ENCODE measurements around the gene TCOF1. TPM values are rescaled to one million over a fixed set of nuclear protein-coding genes. Genes with fewer than 3 reads are reported as not detected.

The TCOF1 gene
- total and polyA plus RNA-seq, 2 of the 8 experiments (the other 6 are each of a cell fraction or from before 2014, with no cell fraction given): 35.9 to 170 TPM

DNA sequence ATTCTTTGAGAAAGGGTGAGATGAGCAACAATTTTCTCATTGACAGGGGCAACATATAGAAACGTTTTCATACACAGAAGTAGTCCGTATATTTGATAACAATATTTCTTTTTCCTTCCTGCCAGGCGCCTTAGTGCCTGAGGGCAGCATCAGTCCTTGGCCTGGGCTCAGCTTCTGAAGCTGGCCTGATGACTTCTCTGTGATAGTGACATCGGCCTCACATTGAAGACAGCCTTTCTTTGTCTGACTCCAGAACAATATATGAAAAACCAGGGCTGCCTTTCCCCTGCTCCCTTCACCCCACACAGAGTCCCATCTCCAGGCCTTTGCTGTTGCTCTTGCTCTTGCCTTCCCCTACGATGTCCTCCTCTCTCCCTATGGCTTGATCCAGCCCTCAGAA is 24.1 kb upstream of the TCOF1 start:
- ChIA-PET CTCF (ENCODE audit: partially characterized antibody) (interaction anchor here (0.5 to 15.6 kb wide), 4 partner anchors 9 to 203 kb away, joined by 3 to 126 read pairs (median 5); no protein-coding TSS in a partner anchor), POLR2A (ENCODE audit: partially characterized antibody) (no interaction called here)
- H2BK20ac ChIP-seq (ENCODE audit: low read length): no peak overlapping the region
- no peaks in the 10 kb centered on the region for H3K36me3 ChIP-seq (ENCODE audit: control insufficient read depth in 2 of 4, insufficient read depth in 4 of 4, low read length in 3 of 4)
- no peak overlapping the region for H3K23ac ChIP-seq (ENCODE audit: insufficient read length)
- no peaks in the 10 kb centered on the region for H3K23me2 ChIP-seq (ENCODE audit: low read depth, low read length)
- no peak overlapping the region for H2BK5ac ChIP-seq (ENCODE audit: low read depth, low read length)
- no peak overlapping the region for H3K4me2 ChIP-seq (ENCODE audit: insufficient read depth in 1 of 2, low read depth in 2 of 2, low read length in 2 of 2)
- H4K20me1 ChIP-seq (replicated peaks in 1 of 2; ENCODE audit: control insufficient read depth in 1 of 2, insufficient read depth in 2 of 2, low read length in 2 of 2): no peaks in the 10 kb centered on the region
- no peaks in the 10 kb centered on the region for H3K27me3 ChIP-seq (replicated peaks in 1 of 4; ENCODE audit: control insufficient read depth in 3 of 4, extremely low read depth in 1 of 4, insufficient read depth in 3 of 4, low read length in 3 of 4)
- no peaks in the 10 kb centered on the region for H3K79me1 ChIP-seq (ENCODE audit: low read depth, low read length)
- peaks cover 0 to 2% (median 0%) of the 10 kb centered on the region in 4 experiments; a peak in 1 of 7 replicates for H3K4me1 ChIP-seq (replicated peaks in 1 of 4; ENCODE audit: control insufficient read depth in 3 of 4, insufficient read depth in 4 of 4, low read length in 3 of 4)
- no peak overlapping the region for H3K14ac ChIP-seq (ENCODE audit: insufficient read length)
- DNase-seq (ENCODE audit: low read depth in 1 of 2, low spot score in 2 of 2) (no peak), FAIRE-seq (no peak)
- no peak overlapping the region for H2BK120ac ChIP-seq (replicated peaks; ENCODE audit: low read depth, low read length)
- no peak overlapping the region for H2AFZ ChIP-seq (ENCODE audit: low read length)
- H3K4me3 ChIP-seq (ENCODE audit: extremely low read depth in 1 of 4, insufficient read depth in 2 of 4, low read depth in 3 of 4, low read length in 4 of 4): no peak overlapping the region
- no peak overlapping the region for H3K18ac ChIP-seq (ENCODE audit: extremely low read depth, low read length)
- no peak overlapping the region for H2BK12ac ChIP-seq (ENCODE audit: low read depth, low read length)
- H2BK15ac ChIP-seq (ENCODE audit: low read length): no peak overlapping the region
- WGBS, 2 experiments (ENCODE audit: extremely low coverage in 1 of 2, insufficient coverage in 1 of 2, insufficient read length in 1 of 2, insufficient replicate concordance in 2 of 2, low coverage in 1 of 2, low lambda C conversion rate in 2 of 2, missing lambda C conversion rate in 1 of 2): 82% methylated on average over 5 of the region's 5 CpGs; no CpG with 5 or more reads in 1 of the 2 experiments
- H3K56ac ChIP-seq (replicated peaks; ENCODE audit: insufficient read length, low read depth, low read length): no peak overlapping the region
- H4K8ac ChIP-seq (ENCODE audit: extremely low read depth, insufficient read depth, low read length): no peak overlapping the region; the same call in 1 of the 2 replicates
- H2AK5ac ChIP-seq (ENCODE audit: low read depth, low read length): no peak overlapping the region
- no peak overlapping the region for H4K5ac ChIP-seq (ENCODE audit: insufficient read length, low read depth, low read length)
- no peak overlapping the region for H3K27ac ChIP-seq (ENCODE audit: low read depth, low read length)
- no peak overlapping the region for H4K91ac ChIP-seq (replicated peaks; ENCODE audit: insufficient read length, low read length)
- H3K79me2 ChIP-seq (ENCODE audit: control insufficient read depth in 1 of 2, insufficient read depth in 2 of 2, low read length in 2 of 2): no peaks in the 10 kb centered on the region
- H3K9me3 ChIP-seq (ENCODE audit: insufficient read depth in 2 of 2, low read depth in 1 of 2, low read length in 1 of 2): no peaks in the 10 kb centered on the region
- no peak overlapping the region for H3K4ac ChIP-seq (replicated peaks; ENCODE audit: insufficient read length, low read depth, low read length)
- no peak overlapping the region for H3K9ac ChIP-seq (replicated peaks in 1 of 4; ENCODE audit: extremely low read depth in 1 of 4, low read depth in 3 of 4, low read length in 3 of 4)
- TF ChIP-seq TEAD4 (IDR thresholded peaks at IDR 0.05; ENCODE audit: low read depth, low read length): no peak
- TF ChIP-seq, protein P1, sequence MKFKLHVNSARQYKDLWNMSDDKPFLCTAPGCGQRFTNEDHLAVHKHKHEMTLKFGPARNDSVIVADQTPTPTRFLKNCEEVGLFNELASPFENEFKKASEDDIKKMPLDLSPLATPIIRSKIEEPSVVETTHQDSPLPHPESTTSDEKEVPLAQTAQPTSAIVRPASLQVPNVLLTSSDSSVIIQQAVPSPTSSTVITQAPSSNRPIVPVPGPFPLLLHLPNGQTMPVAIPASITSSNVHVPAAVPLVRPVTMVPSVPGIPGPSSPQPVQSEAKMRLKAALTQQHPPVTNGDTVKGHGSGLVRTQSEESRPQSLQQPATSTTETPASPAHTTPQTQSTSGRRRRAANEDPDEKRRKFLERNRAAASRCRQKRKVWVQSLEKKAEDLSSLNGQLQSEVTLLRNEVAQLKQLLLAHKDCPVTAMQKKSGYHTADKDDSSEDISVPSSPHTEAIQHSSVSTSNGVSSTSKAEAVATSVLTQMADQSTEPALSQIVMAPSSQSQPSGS (IDR thresholded peaks at IDR 0.05; ENCODE audit: low read length): no peak
- no peak for TF ChIP-seq NRF1 (IDR thresholded peaks at IDR 0.05; ENCODE audit: low read depth, low read length)
- no peak for TF ChIP-seq KDM4A (IDR thresholded peaks at IDR 0.05; ENCODE audit: low read depth, low read length, severe bottlenecking)
- TF ChIP-seq SAP30 (IDR thresholded peaks at IDR 0.05; ENCODE audit: insufficient read depth, insufficient replicate concordance, low read length): no peak
- TF ChIP-seq SP1 (IDR thresholded peaks at IDR 0.05; ENCODE audit: low read depth, low read length): no peak
- TF ChIP-seq, protein P2, sequence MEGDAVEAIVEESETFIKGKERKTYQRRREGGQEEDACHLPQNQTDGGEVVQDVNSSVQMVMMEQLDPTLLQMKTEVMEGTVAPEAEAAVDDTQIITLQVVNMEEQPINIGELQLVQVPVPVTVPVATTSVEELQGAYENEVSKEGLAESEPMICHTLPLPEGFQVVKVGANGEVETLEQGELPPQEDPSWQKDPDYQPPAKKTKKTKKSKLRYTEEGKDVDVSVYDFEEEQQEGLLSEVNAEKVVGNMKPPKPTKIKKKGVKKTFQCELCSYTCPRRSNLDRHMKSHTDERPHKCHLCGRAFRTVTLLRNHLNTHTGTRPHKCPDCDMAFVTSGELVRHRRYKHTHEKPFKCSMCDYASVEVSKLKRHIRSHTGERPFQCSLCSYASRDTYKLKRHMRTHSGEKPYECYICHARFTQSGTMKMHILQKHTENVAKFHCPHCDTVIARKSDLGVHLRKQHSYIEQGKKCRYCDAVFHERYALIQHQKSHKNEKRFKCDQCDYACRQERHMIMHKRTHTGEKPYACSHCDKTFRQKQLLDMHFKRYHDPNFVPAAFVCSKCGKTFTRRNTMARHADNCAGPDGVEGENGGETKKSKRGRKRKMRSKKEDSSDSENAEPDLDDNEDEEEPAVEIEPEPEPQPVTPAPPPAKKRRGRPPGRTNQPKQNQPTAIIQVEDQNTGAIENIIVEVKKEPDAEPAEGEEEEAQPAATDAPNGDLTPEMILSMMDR (IDR thresholded peaks at IDR 0.05; ENCODE audit: control extremely low read depth in 1 of 3, insufficient read depth in 1 of 3, low read depth in 1 of 3, low read length in 3 of 3): no peak
- no peak for TF ChIP-seq MAFK (IDR thresholded peaks at IDR 0.05; ENCODE audit: low read depth, low read length)
- no peak for TF ChIP-seq EZH2 (IDR thresholded peaks at IDR 0.05; ENCODE audit: low read depth, low read length, severe bottlenecking)
- TF ChIP-seq SRF (IDR thresholded peaks at IDR 0.05; ENCODE audit: low read depth, low read length): no peak
